ENCODE data around the gene KAT7. TPM values are rescaled to one million over a fixed set of nuclear protein-coding genes. Genes with fewer than 3 reads are reported as not detected.

Gene KAT7
- total RNA-seq, 3 donors from 2014 or later (not counting 1 experiment from before 2014, with no cell fraction given): 195 to 231 (median 213) TPM

DNA sequence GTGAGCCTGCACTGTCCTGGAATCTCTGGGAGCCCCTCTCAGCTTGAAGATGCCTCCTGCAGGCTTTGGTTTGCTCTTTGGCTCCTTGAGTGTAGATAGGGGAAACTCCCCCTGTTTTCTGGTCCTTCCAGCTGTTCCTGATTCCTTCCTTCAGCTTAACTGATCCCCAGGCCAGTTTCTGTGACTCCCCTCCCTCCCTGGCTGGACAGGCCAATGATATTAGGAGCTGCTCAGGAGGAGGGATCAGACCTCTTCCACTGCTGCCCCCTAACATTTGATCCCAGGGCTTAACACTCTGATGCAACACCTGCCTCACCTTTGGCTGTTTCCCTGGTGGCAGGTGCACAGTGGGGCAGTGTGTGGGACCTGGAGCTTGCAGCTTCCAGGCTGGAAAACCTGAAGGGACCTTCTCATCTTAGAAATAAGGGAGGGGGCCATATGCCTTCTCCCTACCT is 59.6 kb downstream of the KAT7 start, which contains the start of gene TAC4:
TAC4 (minus strand) TSS at position 51 of the 455 bp plus-strand sequence. CDS start 52 bp downstream, outside the sequence.
- peak within 1 kb of the TSS; percentile 1 to 33 for H3K27ac Mint-ChIP-seq

GRCh38 chr17:49848739-49849138 is 60.3 kb downstream of the KAT7 start:
- H3K36me3 ChIP-seq (ENCODE audit: control insufficient read depth, insufficient read depth, low read length): peaks cover 4% of the 10 kb centered on the region
- no peaks in the 10 kb centered on the region for H3K27me3 ChIP-seq (ENCODE audit: control insufficient read depth, insufficient read depth, low read length)
- Mint-ChIP-seq H3K27me3 (ENCODE audit: low read depth in 2 of 2) (no peaks in the 10 kb centered on the region), H3K4me1 (peaks cover 20 to 27% of the 10 kb centered on the region in 2 donors), H3K27ac (peak overlapping the region in 1 of 2 donors; percentile 33), H3K9me3 (no peaks in the 10 kb centered on the region), H3K4me3 (no peak overlapping the region), H3K36me3 (no peaks in the 10 kb centered on the region)
- H3K9me3 ChIP-seq (ENCODE audit: control insufficient read depth, insufficient read depth, low read length): no peaks in the 10 kb centered on the region
- WGBS (ENCODE audit: insufficient coverage): 96% methylated on average over 5 of the region's 5 CpGs
- H3K4me3 ChIP-seq (ENCODE audit: low read length): no peak overlapping the region
- H3K27ac ChIP-seq (ENCODE audit: low read length): no peak overlapping the region
- H3K4me1 ChIP-seq (ENCODE audit: control insufficient read depth, insufficient read depth, low read length): peaks cover 28% of the 10 kb centered on the region
- DNase-seq: no peak
- TF ChIP-seq, protein P1, sequence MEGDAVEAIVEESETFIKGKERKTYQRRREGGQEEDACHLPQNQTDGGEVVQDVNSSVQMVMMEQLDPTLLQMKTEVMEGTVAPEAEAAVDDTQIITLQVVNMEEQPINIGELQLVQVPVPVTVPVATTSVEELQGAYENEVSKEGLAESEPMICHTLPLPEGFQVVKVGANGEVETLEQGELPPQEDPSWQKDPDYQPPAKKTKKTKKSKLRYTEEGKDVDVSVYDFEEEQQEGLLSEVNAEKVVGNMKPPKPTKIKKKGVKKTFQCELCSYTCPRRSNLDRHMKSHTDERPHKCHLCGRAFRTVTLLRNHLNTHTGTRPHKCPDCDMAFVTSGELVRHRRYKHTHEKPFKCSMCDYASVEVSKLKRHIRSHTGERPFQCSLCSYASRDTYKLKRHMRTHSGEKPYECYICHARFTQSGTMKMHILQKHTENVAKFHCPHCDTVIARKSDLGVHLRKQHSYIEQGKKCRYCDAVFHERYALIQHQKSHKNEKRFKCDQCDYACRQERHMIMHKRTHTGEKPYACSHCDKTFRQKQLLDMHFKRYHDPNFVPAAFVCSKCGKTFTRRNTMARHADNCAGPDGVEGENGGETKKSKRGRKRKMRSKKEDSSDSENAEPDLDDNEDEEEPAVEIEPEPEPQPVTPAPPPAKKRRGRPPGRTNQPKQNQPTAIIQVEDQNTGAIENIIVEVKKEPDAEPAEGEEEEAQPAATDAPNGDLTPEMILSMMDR (IDR thresholded peaks at IDR 0.05): no peak
- intact Hi-C loops (cut with micrococcal nuclease): no loop called here
- no peak for ATAC-seq

More for the DNA sequence above, 59.6 kb downstream of the KAT7 start, which contains the start of gene TAC4:
- no peaks in the 10 kb centered on the region for H3K27me3 Mint-ChIP-seq (ENCODE audit: low read depth in 2 of 2)
- peaks cover 28% of the 10 kb centered on the region for H3K4me1 ChIP-seq (ENCODE audit: control insufficient read depth, insufficient read depth, low read length)
- H3K4me3 ChIP-seq (ENCODE audit: low read length): no peak within 1 kb of the TSS
- intact Hi-C loops (cut with micrococcal nuclease): no loop called here
- H3K36me3 ChIP-seq (ENCODE audit: control insufficient read depth, insufficient read depth, low read length): peaks cover 4% of the 10 kb centered on the region
- no peaks in the 10 kb centered on the region for H3K9me3 Mint-ChIP-seq
- H3K9me3 ChIP-seq (ENCODE audit: control insufficient read depth, insufficient read depth, low read length): no peaks in the 10 kb centered on the region
- TF ChIP-seq, protein P1 (IDR thresholded peaks at IDR 0.05): no peak
- no peak for ATAC-seq
- H3K4me3 Mint-ChIP-seq: no peak within 1 kb of the TSS
- H3K4me1 Mint-ChIP-seq: peaks cover 20 to 28% of the 10 kb centered on the region in 2 donors
- no peaks in the 10 kb centered on the region for H3K27me3 ChIP-seq (ENCODE audit: control insufficient read depth, insufficient read depth, low read length)
- no peak within 1 kb of the TSS for H3K27ac ChIP-seq (ENCODE audit: low read length)
- H3K36me3 Mint-ChIP-seq: no peaks in the 10 kb centered on the region
- no peak for DNase-seq

DNA sequence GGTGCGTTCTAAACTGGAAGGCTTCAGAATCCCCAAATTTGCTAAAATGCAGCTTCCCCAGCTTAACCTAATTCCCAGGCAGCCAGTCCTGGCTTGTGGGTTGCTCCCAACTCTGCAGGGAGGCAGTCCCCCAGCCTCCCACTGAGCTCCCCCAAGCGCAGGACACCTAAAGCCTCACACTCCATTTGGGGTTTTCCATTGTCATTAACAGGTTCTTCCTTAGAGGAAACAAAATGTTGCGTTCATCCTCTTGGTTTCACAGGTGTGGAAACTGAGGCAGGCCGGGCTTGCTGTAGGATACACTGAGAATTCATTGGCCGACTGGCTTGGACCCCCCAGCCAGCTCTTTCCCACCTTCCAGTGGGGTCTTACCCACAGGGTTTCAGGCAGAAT is 61.7 kb downstream of the KAT7 start:
- no peak for DNase-seq
- peak overlapping the region; percentile 77 to 93 for H3K27ac Mint-ChIP-seq
- H3K9me3 Mint-ChIP-seq: no peaks in the 10 kb centered on the region
- TF ChIP-seq, protein P1 (IDR thresholded peaks at IDR 0.05): no peak
- intact Hi-C loops (cut with micrococcal nuclease): loop anchor here (5.0 kb wide), 2 partner anchors 133 to 153 kb away; no protein-coding TSS in a partner anchor
- 72% methylated on average over 5 of the region's 5 CpGs for WGBS (ENCODE audit: insufficient coverage)
- Histone ChIP-seq H3K9me3 (ENCODE audit: control insufficient read depth, insufficient read depth, low read length) (no peaks in the 10 kb centered on the region), H3K36me3 (ENCODE audit: control insufficient read depth, insufficient read depth, low read length) (peaks cover 4% of the 10 kb centered on the region), H3K27me3 (ENCODE audit: control insufficient read depth, insufficient read depth, low read length) (no peaks in the 10 kb centered on the region), H3K4me1 (ENCODE audit: control insufficient read depth, insufficient read depth, low read length) (peaks cover 23% of the 10 kb centered on the region), H3K27ac (ENCODE audit: low read length) (no peak overlapping the region), H3K4me3 (ENCODE audit: low read length) (no peak overlapping the region)
- H3K27me3 Mint-ChIP-seq (ENCODE audit: low read depth in 2 of 2): no peaks in the 10 kb centered on the region
- H3K4me1 Mint-ChIP-seq: peaks cover 14 to 19% of the 10 kb centered on the region in 2 donors
- H3K4me3 Mint-ChIP-seq: peak overlapping the region; percentile 96
- ATAC-seq: no peak
- no peaks in the 10 kb centered on the region for H3K36me3 Mint-ChIP-seq

Data from natural killer cell (primary cell).